GM10266 (cell line): ENCODE data around the gene TMEM176A.

Source experiments
- DNase-seq: peaks from one replicate; pipeline ENCODE4 v3.0.0; 2012; ENCODE audit errors: extremely low spot score
- TF ChIP-seq, protein P1 (sequence below): IDR thresholded peaks from 2 replicates; pipeline ENCODE4 v1.5.1; 2012; ENCODE audit warnings: mild to moderate bottlenecking, low read depth; ENCODE audit not compliant: control insufficient read depth, insufficient read depth; ENCODE audit errors: missing control alignments

TMEM176A gene

GRCh38 chr7:150820578-150821198 is 20.1 kb downstream of the TMEM176A start:
- DNase-seq = no peak
- TF ChIP-seq, protein P1, sequence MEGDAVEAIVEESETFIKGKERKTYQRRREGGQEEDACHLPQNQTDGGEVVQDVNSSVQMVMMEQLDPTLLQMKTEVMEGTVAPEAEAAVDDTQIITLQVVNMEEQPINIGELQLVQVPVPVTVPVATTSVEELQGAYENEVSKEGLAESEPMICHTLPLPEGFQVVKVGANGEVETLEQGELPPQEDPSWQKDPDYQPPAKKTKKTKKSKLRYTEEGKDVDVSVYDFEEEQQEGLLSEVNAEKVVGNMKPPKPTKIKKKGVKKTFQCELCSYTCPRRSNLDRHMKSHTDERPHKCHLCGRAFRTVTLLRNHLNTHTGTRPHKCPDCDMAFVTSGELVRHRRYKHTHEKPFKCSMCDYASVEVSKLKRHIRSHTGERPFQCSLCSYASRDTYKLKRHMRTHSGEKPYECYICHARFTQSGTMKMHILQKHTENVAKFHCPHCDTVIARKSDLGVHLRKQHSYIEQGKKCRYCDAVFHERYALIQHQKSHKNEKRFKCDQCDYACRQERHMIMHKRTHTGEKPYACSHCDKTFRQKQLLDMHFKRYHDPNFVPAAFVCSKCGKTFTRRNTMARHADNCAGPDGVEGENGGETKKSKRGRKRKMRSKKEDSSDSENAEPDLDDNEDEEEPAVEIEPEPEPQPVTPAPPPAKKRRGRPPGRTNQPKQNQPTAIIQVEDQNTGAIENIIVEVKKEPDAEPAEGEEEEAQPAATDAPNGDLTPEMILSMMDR = no peak

- TF ChIP-seq, protein P1 = no peak
- no peak for DNase-seq
These were observed 22.5 kb downstream of the TMEM176A start for GRCh38 chr7:150823043-150823442.

DNA sequence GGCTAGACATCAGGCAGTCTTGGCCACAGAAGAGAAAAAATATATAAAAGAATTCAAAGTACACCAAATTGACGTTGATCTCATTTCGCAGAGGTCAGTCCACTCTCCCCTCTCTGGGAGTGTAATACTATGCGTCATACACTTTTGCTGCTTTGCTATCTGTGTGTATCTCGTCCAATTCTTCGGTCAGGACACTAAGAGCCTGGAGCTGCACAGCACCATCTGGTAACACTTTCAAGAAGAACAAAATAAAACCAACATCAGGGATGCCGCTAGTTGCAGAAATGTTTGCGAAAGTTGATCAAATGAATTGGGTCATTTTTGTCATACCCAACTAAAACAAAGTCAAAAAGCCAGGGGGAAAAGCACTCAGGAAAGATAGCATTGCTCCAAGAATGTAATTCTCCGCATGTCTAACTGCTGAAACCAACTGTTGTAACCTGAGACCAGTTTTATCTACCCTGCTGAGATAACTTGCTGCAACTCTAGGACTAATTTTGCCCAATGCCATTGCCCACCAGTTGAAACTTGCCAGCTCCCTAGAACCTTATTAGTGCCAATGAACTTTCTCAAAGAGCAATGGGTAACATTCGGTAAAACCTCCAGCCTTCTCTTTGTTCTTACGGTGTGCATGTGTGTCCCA is 23.0 kb downstream of the TMEM176A start:
- no peak for DNase-seq

GRCh38 chr7:150824379-150825177 is 24.0 kb downstream of the TMEM176A start:
- DNase-seq = no peak
- TF ChIP-seq, protein P1 = no peak

More for the DNA sequence above, 23.0 kb downstream of the TMEM176A start:
- TF ChIP-seq, protein P1 = no peak

GRCh38 chr7:150826061-150826849 is 25.7 kb downstream of the TMEM176A start:
- TF ChIP-seq, protein P1 = no peak
- DNase-seq = no peak

GRCh38 chr7:150828384-150828783 is 27.8 kb downstream of the TMEM176A start:
- no peak for DNase-seq
- TF ChIP-seq, protein P1 = no peak
